ENCODE measurements around the gene LPCAT3. TPM values are rescaled to one million over a fixed set of nuclear protein-coding genes. Genes with fewer than 3 reads are reported as not detected.
"Not testable (repeated sequence)": the region's sequence is repeated elsewhere in the genome, so short reads cannot be mapped to it uniquely, and the experiment has no call there.

LPCAT3 gene
- 59.1 and 68.3 TPM in 2 replicates for total RNA-seq (2014; rRNA removed; shearing (Covaris generic))

GRCh38 chr12:7018350-7019042, at the start of gene LPCAT3:
Gene LPCAT3, minus strand, starts transcription at chr12:7018476. Its CDS starts 52 bp downstream, at chr12:7018424.
- DNase-seq (ENCODE audit: low spot score), result peak; percentile 97
- in situ Hi-C loops (cut with HindIII; ENCODE audit: low sequenced_read_pairs), result no loop called here

GRCh38 chr12:7067096-7067495, 48.8 kb upstream of the LPCAT3 start:
- in situ Hi-C loops (cut with HindIII; ENCODE audit: low sequenced_read_pairs), result no loop called here
- DNase-seq (ENCODE audit: low spot score), result no peak

GRCh38 chr12:7066596-7066995, 48.3 kb upstream of the LPCAT3 start:
- in situ Hi-C loops (cut with HindIII; ENCODE audit: low sequenced_read_pairs), result no loop called here
- DNase-seq (ENCODE audit: low spot score), result no peak

GRCh38 chr12:7065073-7065623, 46.9 kb upstream of the LPCAT3 start:
- in situ Hi-C loops (cut with HindIII; ENCODE audit: low sequenced_read_pairs), result no loop called here
- no peak for DNase-seq (ENCODE audit: low spot score)

- in situ Hi-C loops (cut with HindIII; ENCODE audit: low sequenced_read_pairs), result no loop called here
- DNase-seq (ENCODE audit: low spot score), result no peak
These were observed 46.2 kb upstream of the LPCAT3 start for GRCh38 chr12:7064516-7064915.

- no peak for DNase-seq (ENCODE audit: low spot score)
- in situ Hi-C loops (cut with HindIII; ENCODE audit: low sequenced_read_pairs), result no loop called here
These were observed 43.3 kb upstream of the LPCAT3 start for GRCh38 chr12:7061596-7061995.

- in situ Hi-C loops (cut with HindIII; ENCODE audit: low sequenced_read_pairs), result no loop called here
These were observed 42.9 kb upstream of the LPCAT3 start for GRCh38 chr12:7061138-7061537.

GRCh38 chr12:7060353-7060954, 42.2 kb upstream of the LPCAT3 start, which contains the start of gene C1S:
Gene C1S, plus strand, starts transcription at chr12:7060718. Its CDS starts 1,195 bp downstream, at chr12:7061913.
- in situ Hi-C loops (cut with HindIII; ENCODE audit: low sequenced_read_pairs), result no loop called here
- DNase-seq (ENCODE audit: low spot score), result peak; percentile 74

More at GRCh38 chr12:7061138-7061537, 42.9 kb upstream of the LPCAT3 start:
- no peak for DNase-seq (ENCODE audit: low spot score)

GRCh38 chr12:7059780-7060179, 41.5 kb upstream of the LPCAT3 start:
- DNase-seq (ENCODE audit: low spot score), result no peak
- in situ Hi-C loops (cut with HindIII; ENCODE audit: low sequenced_read_pairs), result no loop called here

- in situ Hi-C loops (cut with HindIII; ENCODE audit: low sequenced_read_pairs), result no loop called here
- no peak for DNase-seq (ENCODE audit: low spot score)
These were observed 40.6 kb upstream of the LPCAT3 start for GRCh38 chr12:7058850-7059395.

- in situ Hi-C loops (cut with HindIII; ENCODE audit: low sequenced_read_pairs), result no loop called here
- DNase-seq (ENCODE audit: low spot score), result no peak
These were observed 40.0 kb upstream of the LPCAT3 start for GRCh38 chr12:7058163-7058845.

- in situ Hi-C loops (cut with HindIII; ENCODE audit: low sequenced_read_pairs), result not testable (repeated sequence)
These were observed 37.5 kb upstream of the LPCAT3 start for GRCh38 chr12:7055736-7056135.

GRCh38 chr12:7054925-7055324, 36.6 kb upstream of the LPCAT3 start:
- no peak for DNase-seq (ENCODE audit: low spot score)
- in situ Hi-C loops (cut with HindIII; ENCODE audit: low sequenced_read_pairs), result no loop called here

More at GRCh38 chr12:7055736-7056135, 37.5 kb upstream of the LPCAT3 start:
- not testable (repeated sequence) for DNase-seq (ENCODE audit: low spot score)

- in situ Hi-C loops (cut with HindIII; ENCODE audit: low sequenced_read_pairs); DNase-seq (ENCODE audit: low spot score): not testable (repeated sequence)
These were observed 31.7 kb upstream of the LPCAT3 start for GRCh38 chr12:7049973-7050372.

- DNase-seq (ENCODE audit: low spot score); in situ Hi-C loops (cut with HindIII; ENCODE audit: low sequenced_read_pairs): not testable (repeated sequence)
These were observed 31.2 kb upstream of the LPCAT3 start for GRCh38 chr12:7049445-7049951.

- DNase-seq (ENCODE audit: low spot score), result no peak
- in situ Hi-C loops (cut with HindIII; ENCODE audit: low sequenced_read_pairs), result no loop called here
These were observed 29.0 kb upstream of the LPCAT3 start for GRCh38 chr12:7047306-7047705.

GRCh38 chr12:7046383-7047105, 28.3 kb upstream of the LPCAT3 start:
- in situ Hi-C loops (cut with HindIII; ENCODE audit: low sequenced_read_pairs), result no loop called here

GRCh38 chr12:7045913-7046312, 27.6 kb upstream of the LPCAT3 start:
- in situ Hi-C loops (cut with HindIII; ENCODE audit: low sequenced_read_pairs), result no loop called here
- no peak for DNase-seq (ENCODE audit: low spot score)

More at GRCh38 chr12:7046383-7047105, 28.3 kb upstream of the LPCAT3 start:
- DNase-seq (ENCODE audit: low spot score), result no peak

- in situ Hi-C loops (cut with HindIII; ENCODE audit: low sequenced_read_pairs), result no loop called here
- peak; percentile 68 for DNase-seq (ENCODE audit: low spot score)
These were observed 24.6 kb upstream of the LPCAT3 start for GRCh38 chr12:7042842-7043241.

Data from G401 (cell line).